Gastrocnemius medialis (tissue), 4 donors: ENCODE measurements around the gene VCPKMT.

Experiments used
- POLR2A ChIP-seq, 2 donors: fragments of 450-650 bp; IDR thresholded peaks; one replicate each; pipeline ENCODE4 v1.6.1; 2017; ENCODE audit warnings: antibody characterized with exemption in 2 of 2, mild to moderate bottlenecking in 2 of 2, moderate library complexity in 2 of 2
- TF ChIP-seq, protein P1 (sequence below), 5 experiments: fragments of 450-650 bp in 3 of 5; fragments of 200-600 bp in 2 of 5; sonication (generic) in 2 of 5; IDR thresholded peaks in 4 of 5; conservative IDR thresholded peaks in 1 of 5; 1 replicate in 4 of 5; 2 replicates in 1 of 5; pipeline ENCODE4 v1.5.1; 2016 to 2019; ENCODE audit warnings: antibody characterized with exemption in 5 of 5, mild to moderate bottlenecking in 3 of 5, moderate library complexity in 3 of 5

- TF ChIP-seq, protein P1, sequence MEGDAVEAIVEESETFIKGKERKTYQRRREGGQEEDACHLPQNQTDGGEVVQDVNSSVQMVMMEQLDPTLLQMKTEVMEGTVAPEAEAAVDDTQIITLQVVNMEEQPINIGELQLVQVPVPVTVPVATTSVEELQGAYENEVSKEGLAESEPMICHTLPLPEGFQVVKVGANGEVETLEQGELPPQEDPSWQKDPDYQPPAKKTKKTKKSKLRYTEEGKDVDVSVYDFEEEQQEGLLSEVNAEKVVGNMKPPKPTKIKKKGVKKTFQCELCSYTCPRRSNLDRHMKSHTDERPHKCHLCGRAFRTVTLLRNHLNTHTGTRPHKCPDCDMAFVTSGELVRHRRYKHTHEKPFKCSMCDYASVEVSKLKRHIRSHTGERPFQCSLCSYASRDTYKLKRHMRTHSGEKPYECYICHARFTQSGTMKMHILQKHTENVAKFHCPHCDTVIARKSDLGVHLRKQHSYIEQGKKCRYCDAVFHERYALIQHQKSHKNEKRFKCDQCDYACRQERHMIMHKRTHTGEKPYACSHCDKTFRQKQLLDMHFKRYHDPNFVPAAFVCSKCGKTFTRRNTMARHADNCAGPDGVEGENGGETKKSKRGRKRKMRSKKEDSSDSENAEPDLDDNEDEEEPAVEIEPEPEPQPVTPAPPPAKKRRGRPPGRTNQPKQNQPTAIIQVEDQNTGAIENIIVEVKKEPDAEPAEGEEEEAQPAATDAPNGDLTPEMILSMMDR (IDR thresholded peaks at IDR 0.05 in 4 of 5, conservative IDR thresholded peaks at IDR 0.05 in 1 of 5), result no peak
- TF ChIP-seq POLR2A (IDR thresholded peaks at IDR 0.05), result no peak
Observed at GRCh38 chr14:50110323-50111037, 5.9 kb downstream of the VCPKMT start.
